Measurements from ENCODE around the gene TRIP10.
"Not testable (repeated sequence)": the region's sequence is repeated elsewhere in the genome, so short reads cannot be mapped to it uniquely, and the experiment has no call there.

TRIP10 gene

DNA sequence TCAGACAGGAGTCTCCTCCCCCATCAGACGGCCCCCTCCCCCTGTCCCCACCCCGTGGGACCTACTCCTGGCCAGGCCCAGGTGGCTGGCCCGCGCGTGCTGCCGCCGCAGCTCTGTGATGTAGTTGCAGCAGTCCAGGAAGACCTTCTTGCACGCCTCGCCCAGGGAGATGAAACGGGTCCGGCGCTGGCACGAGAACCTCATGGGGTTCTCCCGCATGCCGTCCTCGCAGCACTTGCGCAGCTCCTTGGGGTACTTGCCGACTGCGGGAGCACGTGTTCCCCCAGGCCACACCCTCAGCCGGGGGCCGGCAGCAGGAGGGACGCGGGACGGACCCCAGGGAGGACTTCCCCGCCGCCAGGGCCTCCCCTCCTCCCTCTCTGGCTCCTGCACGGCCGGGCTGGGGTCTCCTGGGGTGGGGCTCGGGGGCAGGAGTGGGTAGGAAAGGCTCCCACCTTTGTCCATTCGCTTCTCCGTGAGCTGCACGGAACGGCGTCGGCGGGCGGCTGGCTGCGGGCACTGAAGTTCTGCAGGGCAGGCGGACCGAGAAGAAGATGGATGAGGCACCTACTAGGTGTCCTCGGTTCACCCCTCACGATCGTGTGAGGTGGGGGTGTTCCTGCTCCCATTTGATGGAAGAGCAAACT, 32.3 kb upstream of the TRIP10 start:
- no peak for TF ChIP-seq ZNF274 (IDR thresholded peaks at IDR 0.05; ENCODE audit: low read depth, low read length)
- no peak overlapping the region for H3K4me3 ChIP-seq (ENCODE audit: low read length)

- TF ChIP-seq ZNF274 (IDR thresholded peaks at IDR 0.05; ENCODE audit: low read depth, low read length) = no peak
Observed at GRCh38 chr19:6707658-6708018, 31.8 kb upstream of the TRIP10 start.

GRCh38 chr19:6708346-6708745, 31.1 kb upstream of the TRIP10 start:
- no peak for TF ChIP-seq ZNF274 (IDR thresholded peaks at IDR 0.05; ENCODE audit: low read depth, low read length)
- no peak overlapping the region for H3K4me3 ChIP-seq (ENCODE audit: low read length)

More at GRCh38 chr19:6707658-6708018, 31.8 kb upstream of the TRIP10 start:
- H3K4me3 ChIP-seq (ENCODE audit: low read length) = no peak overlapping the region

DNA sequence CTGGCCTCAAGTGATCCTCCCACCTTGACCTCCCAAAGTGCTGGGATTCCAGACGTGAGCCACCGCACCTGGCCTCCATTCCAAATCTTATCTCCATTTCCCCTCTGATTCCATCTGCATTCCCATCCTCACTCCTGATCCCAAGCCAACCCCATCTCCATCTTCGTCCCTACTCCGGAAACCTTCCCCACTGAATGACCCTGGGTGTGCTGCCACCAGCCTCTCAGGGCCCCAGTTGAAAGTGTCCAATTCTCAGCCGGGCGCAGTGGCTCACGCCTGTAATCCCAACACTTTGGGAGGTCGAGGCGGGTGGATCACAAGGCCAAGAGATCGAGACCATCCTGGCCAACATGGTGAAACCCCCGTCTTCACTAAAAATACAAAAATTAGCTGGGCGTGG, 30.6 kb upstream of the TRIP10 start:
- not testable (repeated sequence) for H3K4me3 ChIP-seq (ENCODE audit: low read length)

- H3K4me3 ChIP-seq (ENCODE audit: low read length) = no peak overlapping the region
- no peak for TF ChIP-seq ZNF274 (IDR thresholded peaks at IDR 0.05; ENCODE audit: low read depth, low read length)
Observed at GRCh38 chr19:6709549-6709948, 29.9 kb upstream of the TRIP10 start.

GRCh38 chr19:6710273-6711077, 29.0 kb upstream of the TRIP10 start:
- no peak for TF ChIP-seq ZNF274 (IDR thresholded peaks at IDR 0.05; ENCODE audit: low read depth, low read length)
- no peak overlapping the region for H3K4me3 ChIP-seq (ENCODE audit: low read length)

GRCh38 chr19:6711078-6711361, 28.5 kb upstream of the TRIP10 start:
- TF ChIP-seq ZNF274 (IDR thresholded peaks at IDR 0.05; ENCODE audit: low read depth, low read length) = no peak
- no peak overlapping the region for H3K4me3 ChIP-seq (ENCODE audit: low read length)

DNA sequence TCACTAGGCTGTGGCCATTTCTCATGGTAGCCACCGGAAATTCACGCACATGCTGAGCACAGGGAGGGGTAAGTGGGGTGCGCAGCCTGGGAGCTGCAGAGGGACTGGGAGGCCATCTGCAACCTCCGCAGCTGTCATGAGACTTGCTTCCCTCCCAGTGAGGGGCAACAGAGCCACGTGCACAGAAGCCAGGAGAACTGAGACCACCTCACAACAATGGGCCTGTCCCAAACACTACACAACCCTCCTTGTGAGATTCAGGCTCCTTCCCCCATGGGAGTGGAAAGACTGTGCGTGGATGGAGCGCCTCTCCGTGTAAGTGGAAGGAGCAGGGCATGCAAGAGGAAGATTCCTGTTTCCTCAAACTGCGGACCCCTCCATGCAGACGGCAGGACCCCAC, 27.9 kb upstream of the TRIP10 start:
- TF ChIP-seq ZNF274 (IDR thresholded peaks at IDR 0.05; ENCODE audit: low read depth, low read length) = no peak
- H3K4me3 ChIP-seq (ENCODE audit: low read length) = no peak overlapping the region

GRCh38 chr19:6712231-6712630, 27.2 kb upstream of the TRIP10 start:
- no peak overlapping the region for H3K4me3 ChIP-seq (ENCODE audit: low read length)
- TF ChIP-seq ZNF274 (IDR thresholded peaks at IDR 0.05; ENCODE audit: low read depth, low read length) = no peak

- TF ChIP-seq ZNF274 (IDR thresholded peaks at IDR 0.05; ENCODE audit: low read depth, low read length) = no peak
- no peak overlapping the region for H3K4me3 ChIP-seq (ENCODE audit: low read length)
Observed at GRCh38 chr19:6712692-6713670, 26.5 kb upstream of the TRIP10 start.

- no peak overlapping the region for H3K4me3 ChIP-seq (ENCODE audit: low read length)
- no peak for TF ChIP-seq ZNF274 (IDR thresholded peaks at IDR 0.05; ENCODE audit: low read depth, low read length)
Observed at GRCh38 chr19:6713773-6714692, 25.4 kb upstream of the TRIP10 start.

DNA sequence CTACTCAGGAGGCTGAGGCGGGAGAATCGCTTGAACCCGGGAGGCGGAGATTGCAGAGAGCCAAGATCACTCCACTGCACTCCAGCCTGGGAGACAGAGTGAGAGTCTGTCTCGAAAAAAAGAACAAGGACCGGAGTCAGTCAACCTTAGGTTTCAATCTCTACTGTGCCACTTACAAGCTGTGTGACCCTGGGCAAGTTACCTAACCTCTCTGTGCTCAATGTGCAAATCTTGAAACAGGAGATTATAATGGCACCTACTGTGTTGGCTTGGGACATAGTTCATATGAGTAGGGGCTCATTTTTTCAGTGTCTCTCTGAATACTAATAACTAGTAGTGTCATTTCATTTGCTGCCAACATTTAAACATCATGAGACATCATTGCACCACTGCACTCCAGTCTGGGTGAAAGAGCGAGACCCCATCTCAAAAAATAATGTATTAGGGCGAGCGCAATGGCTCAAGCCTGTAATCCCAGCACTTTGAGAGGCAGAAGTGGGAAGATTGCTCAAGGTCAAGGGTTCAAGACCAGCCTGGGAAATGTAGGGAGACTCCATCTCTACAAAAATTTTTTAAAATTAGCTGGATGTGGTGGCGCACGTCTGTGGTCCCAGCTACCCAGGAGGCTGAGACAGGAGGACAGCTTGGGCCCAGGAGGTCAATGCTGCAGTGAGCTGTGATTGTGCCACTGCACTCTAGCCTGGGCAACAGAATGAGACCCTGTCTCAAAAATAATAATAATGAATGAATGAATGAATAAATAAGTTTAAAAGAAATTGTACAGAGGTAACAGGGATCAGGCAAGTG, 24.5 kb upstream of the TRIP10 start:
- H3K4me3 ChIP-seq (ENCODE audit: low read length) = no peak overlapping the region
- no peak for TF ChIP-seq ZNF274 (IDR thresholded peaks at IDR 0.05; ENCODE audit: low read depth, low read length)

DNA sequence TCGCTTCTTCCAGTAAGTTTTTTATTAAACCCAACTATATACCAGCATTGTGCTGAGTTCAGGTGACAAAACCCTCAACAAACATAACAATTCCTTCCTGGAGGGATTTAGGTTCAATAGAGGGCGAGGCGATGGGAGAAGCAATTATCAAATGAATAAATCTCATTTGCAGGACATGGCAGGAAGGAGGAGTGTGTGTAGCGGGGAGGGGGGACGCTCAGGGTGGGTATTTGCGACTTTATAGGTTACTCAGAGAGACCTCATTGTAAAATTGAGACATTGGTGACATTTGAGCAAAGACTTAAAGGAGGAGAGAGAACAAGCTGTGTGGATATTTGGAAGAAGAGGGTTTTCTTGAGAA, 22.9 kb upstream of the TRIP10 start:
- TF ChIP-seq ZNF274 (IDR thresholded peaks at IDR 0.05; ENCODE audit: low read depth, low read length) = no peak
- H3K4me3 ChIP-seq (ENCODE audit: low read length) = no peak overlapping the region
